Rectal smooth muscle tissue (tissue), 1 donor: ENCODE data around the gene TIAM2.
A peak's percentile ranks its signal among the peaks of the same experiment; 100 is the strongest.

ENCODE experiments used
- H3K27ac ChIP-seq: one replicate; pipeline ENCODE4 v1.7.0; 2013; ENCODE audit warnings: low read depth, low read length, inconsistent platforms
- H3K27me3 ChIP-seq: one replicate; pipeline ENCODE4 v1.7.0; 2013; ENCODE audit warnings: low read length; ENCODE audit not compliant: control insufficient read depth, insufficient read depth
- H3K36me3 ChIP-seq: one replicate; pipeline ENCODE4 v1.7.0; 2013; ENCODE audit warnings: low read length; ENCODE audit not compliant: control insufficient read depth, insufficient read depth
- H3K4me1 ChIP-seq: one replicate; pipeline ENCODE4 v1.7.0; 2013; ENCODE audit warnings: low read length; ENCODE audit not compliant: control insufficient read depth, insufficient read depth
- H3K4me3 ChIP-seq: one replicate; pipeline ENCODE4 v1.7.0; 2013; ENCODE audit warnings: low read length
- H3K9ac ChIP-seq: one replicate; pipeline ENCODE4 v1.7.0; 2013; ENCODE audit warnings: low read length

TIAM2 gene

DNA sequence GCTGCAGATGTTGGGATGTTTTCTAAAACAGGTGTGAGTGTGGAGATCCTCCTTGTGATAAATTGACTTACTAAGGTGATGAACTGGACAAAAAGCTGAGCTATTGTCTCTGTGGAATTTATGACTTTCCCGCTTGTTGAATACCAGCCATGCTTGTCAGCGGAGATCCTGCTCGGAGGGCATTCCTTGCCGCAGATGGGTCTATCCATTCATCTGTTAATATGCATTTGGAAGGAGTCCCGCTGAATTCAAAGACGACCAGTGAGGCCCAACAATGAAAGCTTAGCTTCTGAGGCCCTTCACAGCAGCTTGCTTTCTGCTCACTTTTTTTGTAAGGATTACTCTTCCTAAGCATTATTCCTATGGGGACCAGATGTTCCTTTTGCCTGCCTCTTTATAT, 124.9 kb downstream of the TIAM2 start:
- Histone ChIP-seq H3K27ac (no peak overlapping the region), H3K27me3 (no peaks in the 10 kb centered on the region), H3K9ac (no peak overlapping the region), H3K4me1 (no peaks in the 10 kb centered on the region), H3K36me3 (no peaks in the 10 kb centered on the region), H3K4me3 (no peak overlapping the region)

DNA sequence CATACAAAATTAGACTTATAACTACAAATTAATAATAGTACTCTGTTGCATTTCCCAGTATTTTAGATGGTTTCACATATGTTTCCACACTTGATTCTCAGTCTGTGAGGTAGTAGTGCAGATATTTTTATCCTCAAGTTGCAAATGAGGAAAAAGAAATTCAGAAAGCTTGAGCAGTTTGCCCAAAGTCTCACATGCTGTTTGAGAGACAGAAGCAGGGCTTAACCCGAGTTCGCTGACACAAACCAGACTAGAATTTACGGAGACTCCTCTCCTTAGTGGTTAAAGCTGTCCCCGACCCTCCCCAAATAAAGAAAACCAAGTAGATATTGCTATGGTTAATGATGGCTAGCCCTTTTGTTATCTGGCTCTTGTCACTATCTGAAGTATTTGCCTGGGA, 126.2 kb downstream of the TIAM2 start:
- Histone ChIP-seq H3K27ac (peak overlapping the region; percentile 69), H3K4me3 (no peak overlapping the region), H3K36me3 (no peaks in the 10 kb centered on the region), H3K4me1 (no peaks in the 10 kb centered on the region), H3K27me3 (no peaks in the 10 kb centered on the region), H3K9ac (no peak overlapping the region)

DNA sequence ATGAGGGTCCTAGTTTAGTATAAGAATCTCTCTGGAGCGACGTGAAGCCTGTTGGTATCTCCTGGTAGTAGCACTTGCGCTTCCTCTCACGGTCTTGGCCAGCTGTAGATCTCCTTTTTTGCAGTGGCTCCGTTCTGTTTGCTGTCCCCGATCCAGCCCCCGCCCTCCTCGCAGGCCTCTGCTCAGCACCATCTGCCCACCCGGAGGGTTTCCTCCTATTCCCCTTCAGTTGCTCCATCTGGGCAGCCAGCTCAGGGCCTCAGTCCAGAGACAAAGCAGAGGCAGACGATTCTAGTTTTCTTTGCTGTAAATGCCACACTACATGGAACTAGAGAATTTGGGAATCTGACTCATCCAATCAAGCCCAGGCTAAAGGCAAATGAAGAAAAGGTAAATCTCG, 126.6 kb downstream of the TIAM2 start:
- peak overlapping the region; percentile 46 for H3K4me3 ChIP-seq

DNA sequence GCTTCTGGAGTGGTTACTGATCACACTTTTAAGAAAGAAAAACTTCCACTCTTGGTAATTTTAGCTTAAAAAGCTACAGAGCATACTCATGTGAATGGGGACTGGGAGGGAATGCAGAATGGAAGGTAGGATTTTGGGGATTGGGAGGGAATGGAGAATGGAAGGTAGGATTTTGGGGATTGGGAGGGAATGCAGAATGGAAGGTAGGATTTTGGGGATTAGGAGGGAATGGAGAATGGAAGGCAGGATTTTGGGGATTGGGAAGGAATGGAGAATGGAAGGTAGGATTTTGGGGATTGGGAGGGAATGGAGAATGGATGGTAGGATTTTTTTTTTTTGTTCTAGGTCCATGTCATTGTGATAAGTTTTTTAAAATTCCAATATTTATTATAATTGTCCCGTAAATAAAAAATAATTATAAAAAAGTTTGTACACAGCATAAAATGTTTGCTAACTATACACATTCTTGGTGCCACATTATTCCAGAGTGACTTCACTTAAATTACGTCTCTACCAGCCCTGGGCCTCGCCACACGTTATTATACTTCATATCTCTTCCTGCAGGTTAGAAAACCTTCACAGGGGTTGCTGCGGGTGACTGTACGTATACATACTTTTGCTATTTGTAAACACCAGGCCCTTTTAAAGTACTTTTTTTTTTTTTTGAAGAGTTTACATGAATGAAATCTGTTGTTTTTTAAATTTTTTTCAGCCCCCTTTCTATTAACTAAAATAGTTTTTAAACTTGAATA, 127.3 kb downstream of the TIAM2 start:
- Histone ChIP-seq H3K4me3 (no peak overlapping the region), H3K4me1 (no peaks in the 10 kb centered on the region), H3K27ac (no peak overlapping the region), H3K9ac (no peak overlapping the region), H3K27me3 (no peaks in the 10 kb centered on the region), H3K36me3 (no peaks in the 10 kb centered on the region)

More for the DNA sequence above, 126.6 kb downstream of the TIAM2 start:
- H3K27me3 ChIP-seq, result no peaks in the 10 kb centered on the region
- H3K36me3 ChIP-seq, result no peaks in the 10 kb centered on the region
- no peak overlapping the region for H3K9ac ChIP-seq
- peak overlapping the region; percentile 69 for H3K27ac ChIP-seq
- no peaks in the 10 kb centered on the region for H3K4me1 ChIP-seq

DNA sequence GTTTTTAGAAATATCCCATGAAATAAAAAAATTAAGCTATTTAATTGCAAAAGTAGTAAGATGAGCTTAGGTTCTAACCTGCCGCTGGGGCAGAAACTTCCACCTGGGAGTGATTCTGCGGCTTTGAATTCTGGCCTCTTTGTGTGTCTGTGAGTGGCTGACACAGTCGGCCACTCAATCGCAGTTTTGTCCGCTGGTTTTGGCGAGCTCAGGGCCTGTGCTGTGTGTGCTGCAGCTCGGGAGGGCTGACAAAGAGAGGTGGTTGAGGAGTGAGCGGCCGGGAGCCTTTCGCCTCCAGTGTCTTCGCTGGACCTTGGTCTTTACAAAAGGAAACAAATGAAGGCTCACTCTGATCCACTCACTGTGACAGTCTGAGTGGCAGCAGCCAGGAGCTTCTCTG, 128.4 kb downstream of the TIAM2 start:
- no peaks in the 10 kb centered on the region for H3K36me3 ChIP-seq

DNA sequence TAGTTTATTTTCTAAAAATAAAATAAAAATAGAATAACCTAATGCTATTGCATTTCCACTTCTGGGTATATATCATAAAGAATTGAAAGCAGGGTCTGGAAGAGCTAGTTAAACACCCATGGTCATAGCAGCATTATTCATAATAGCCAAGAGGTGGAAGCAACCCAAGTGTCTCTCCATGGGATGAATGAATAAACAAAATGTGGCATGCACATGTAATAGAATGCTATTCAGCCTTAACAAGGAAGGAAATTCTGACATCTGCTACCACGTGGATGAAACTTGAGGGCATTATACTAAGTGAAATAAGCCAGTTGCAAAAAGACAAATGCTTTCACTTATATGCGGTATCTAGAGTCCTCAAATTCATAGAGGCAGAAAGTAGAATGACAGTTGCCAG, 130.8 kb downstream of the TIAM2 start:
- Histone ChIP-seq H3K4me3 (no peak overlapping the region), H3K27me3 (no peaks in the 10 kb centered on the region), H3K9ac (no peak overlapping the region), H3K36me3 (no peaks in the 10 kb centered on the region), H3K4me1 (no peaks in the 10 kb centered on the region), H3K27ac (no peak overlapping the region)

More for the DNA sequence above, 128.4 kb downstream of the TIAM2 start:
- Histone ChIP-seq H3K4me1 (no peaks in the 10 kb centered on the region), H3K4me3 (no peak overlapping the region), H3K27ac (no peak overlapping the region), H3K27me3 (no peaks in the 10 kb centered on the region), H3K9ac (no peak overlapping the region)

DNA sequence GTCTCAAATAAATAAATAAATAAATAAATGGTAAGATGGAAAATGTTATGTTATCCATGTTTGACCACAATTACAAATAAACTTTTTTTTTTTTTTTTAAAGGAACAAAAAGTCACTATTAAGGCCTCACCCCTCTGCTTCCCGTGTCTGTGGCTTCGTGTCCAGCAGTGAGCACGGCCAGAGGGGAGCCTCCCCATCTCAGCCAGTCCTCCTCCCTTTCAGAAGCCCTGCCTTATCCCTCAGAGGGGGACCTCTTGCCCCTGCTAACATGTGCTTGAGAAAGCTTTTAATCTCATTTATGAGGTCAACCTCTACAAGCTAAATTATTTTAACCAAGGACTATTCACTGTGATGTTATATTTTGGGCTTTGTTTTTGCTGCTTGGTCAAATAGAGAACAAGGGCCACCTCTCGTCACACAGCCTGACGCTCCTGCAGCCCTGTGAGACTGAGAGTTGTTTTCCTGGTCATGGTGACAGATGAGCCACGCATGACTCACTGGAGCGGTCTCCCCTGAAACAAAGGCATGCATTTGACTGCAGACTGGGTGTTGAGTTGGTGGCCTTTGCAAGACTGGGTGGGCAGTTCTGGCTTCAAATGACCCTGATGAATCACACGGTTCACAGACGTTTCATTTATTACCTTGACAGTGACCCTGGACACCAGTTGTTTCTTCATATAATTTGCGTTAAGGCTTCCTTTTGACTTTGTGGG, 131.8 kb downstream of the TIAM2 start:
- Histone ChIP-seq H3K27ac (no peak overlapping the region), H3K27me3 (no peaks in the 10 kb centered on the region), H3K36me3 (no peaks in the 10 kb centered on the region), H3K4me1 (no peaks in the 10 kb centered on the region), H3K4me3 (no peak overlapping the region), H3K9ac (no peak overlapping the region)

DNA sequence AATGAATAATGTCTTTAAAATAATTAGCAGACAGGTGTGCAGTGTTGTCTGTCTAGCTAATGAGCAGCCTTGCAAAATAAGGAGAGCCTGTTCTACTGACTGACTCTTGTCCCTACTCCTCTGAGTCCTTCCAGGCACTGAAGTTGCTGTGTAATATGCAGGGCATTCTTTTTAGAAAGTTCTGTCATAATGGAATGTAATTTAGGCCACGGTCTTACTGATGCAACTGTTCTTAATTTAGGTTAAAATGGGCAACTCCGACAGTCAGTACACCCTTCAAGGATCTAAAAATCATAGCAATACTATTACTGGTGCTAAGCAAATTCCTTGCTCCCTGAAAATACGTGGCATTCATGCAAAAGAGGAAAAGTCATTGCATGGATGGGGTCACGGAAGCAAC, 133.9 kb downstream of the TIAM2 start:
- Histone ChIP-seq H3K27ac (no peak overlapping the region), H3K27me3 (no peaks in the 10 kb centered on the region), H3K4me3 (no peak overlapping the region), H3K36me3 (no peaks in the 10 kb centered on the region), H3K9ac (no peak overlapping the region), H3K4me1 (no peaks in the 10 kb centered on the region)

DNA sequence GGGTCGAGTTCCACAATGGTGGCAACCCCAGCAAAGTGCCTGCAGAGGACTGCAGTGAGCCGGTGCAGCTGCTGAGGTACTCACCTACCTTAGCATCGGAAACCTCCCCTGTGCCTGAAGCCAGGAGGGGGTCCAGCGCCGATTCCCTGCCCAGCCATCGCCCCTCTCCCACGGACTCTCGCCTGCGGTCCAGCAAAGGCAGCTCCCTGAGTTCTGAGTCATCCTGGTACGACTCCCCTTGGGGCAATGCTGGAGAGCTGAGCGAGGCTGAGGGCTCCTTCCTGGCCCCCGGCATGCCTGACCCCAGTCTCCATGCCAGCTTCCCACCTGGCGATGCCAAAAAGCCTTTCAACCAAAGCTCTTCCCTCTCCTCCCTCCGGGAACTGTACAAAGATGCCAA, 134.6 kb downstream of the TIAM2 start:
- Histone ChIP-seq H3K4me3 (no peak overlapping the region), H3K4me1 (no peaks in the 10 kb centered on the region), H3K36me3 (no peaks in the 10 kb centered on the region), H3K27me3 (no peaks in the 10 kb centered on the region), H3K27ac (no peak overlapping the region), H3K9ac (no peak overlapping the region)

DNA sequence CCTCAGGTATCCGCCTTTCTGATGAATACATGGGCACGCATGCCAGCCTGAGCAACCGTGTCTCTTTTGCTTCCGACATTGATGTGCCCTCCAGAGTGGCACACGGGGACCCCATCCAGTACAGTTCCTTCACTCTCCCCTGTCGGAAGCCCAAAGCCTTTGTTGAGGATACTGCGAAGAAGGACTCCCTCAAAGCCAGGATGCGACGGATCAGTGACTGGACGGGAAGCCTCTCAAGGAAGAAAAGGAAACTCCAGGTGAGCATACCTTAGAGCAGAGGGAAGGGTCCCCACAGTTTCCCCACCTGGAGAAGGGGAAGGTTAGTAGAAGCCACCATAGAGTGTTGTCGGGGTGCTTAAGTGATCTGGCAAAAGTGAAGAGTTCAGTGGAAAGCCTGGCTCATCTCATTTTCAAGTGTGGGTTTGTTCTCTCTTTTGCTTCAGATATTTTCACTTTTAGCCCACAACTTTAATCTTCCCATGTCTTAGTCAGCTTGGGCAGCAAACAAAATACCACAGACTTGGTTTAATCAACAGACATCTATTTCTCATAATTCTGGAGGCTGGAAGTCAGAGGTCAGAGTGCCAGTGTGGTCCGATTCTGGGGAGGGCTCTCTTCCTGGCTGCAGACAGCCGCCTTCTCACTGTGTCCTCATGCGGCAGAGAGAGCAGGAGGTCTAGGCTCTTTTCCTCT, 135.2 kb downstream of the TIAM2 start:
- H3K4me1 ChIP-seq, result no peaks in the 10 kb centered on the region
- H3K36me3 ChIP-seq, result no peaks in the 10 kb centered on the region
- no peak overlapping the region for H3K27ac ChIP-seq
- H3K9ac ChIP-seq, result no peak overlapping the region
- H3K4me3 ChIP-seq, result no peak overlapping the region
- no peaks in the 10 kb centered on the region for H3K27me3 ChIP-seq

DNA sequence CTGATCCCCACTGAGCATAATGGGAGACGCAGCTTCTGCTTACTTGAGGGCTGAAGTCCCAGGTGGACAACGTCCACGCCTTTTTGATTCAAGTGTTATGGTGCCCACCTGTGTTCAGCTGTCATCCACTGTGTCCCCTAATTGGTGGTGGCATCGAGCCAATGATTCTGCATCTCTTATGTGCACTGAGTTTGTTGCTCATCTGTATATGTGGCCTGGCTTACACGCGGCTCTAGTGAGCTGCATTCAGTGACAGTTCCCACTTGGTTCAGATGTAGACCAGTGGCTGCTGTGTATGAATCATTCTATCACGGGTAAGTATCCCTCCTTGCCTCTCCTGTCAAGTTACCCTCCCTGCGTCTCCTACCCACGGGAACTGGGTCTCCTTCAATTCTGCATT, 137.5 kb downstream of the TIAM2 start:
- Histone ChIP-seq H3K4me1 (no peaks in the 10 kb centered on the region), H3K27ac (no peak overlapping the region), H3K27me3 (no peaks in the 10 kb centered on the region), H3K4me3 (no peak overlapping the region), H3K9ac (no peak overlapping the region), H3K36me3 (no peaks in the 10 kb centered on the region)

DNA sequence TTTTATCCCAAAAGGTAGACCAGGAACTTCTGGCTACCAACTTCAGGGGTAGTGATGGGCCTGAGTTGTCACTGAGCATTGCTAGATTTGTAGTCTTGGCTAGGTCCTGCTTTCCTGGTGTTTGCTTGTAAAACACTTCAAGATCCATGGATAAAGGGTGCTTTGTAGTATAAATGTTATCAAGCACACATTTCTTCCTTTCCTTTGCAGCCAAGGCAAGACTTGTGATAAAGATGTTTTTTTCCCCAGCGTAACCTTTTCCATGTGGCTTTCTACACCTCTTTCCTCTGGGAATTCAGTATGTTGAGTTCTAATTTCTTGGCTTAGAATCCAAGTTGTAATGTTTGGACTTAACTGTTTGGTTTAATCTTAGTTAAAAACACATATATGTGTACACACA, 145.9 kb downstream of the TIAM2 start:
- no peaks in the 10 kb centered on the region for H3K27me3 ChIP-seq
- H3K4me1 ChIP-seq, result peaks cover 10% of the 10 kb centered on the region
- H3K4me3 ChIP-seq, result no peak overlapping the region
- no peak overlapping the region for H3K9ac ChIP-seq
- H3K27ac ChIP-seq, result no peak overlapping the region
- no peaks in the 10 kb centered on the region for H3K36me3 ChIP-seq
